SK-N-SH (cell line): ENCODE data around the gene WASF2. TPM values are rescaled to one million over a fixed set of nuclear protein-coding genes. Genes with fewer than 3 reads are reported as not detected.

Experiments
- CTCF ChIA-PET: fragments of 300-600, 350-600 bp; formaldehyde crosslinking; extraction: SDS; loops from one replicate; lab custom pipeline; 2021; lab: Yijun Ruan, JAX
- POLR2A ChIA-PET: fragments of 350-600 bp; sonication (Branson Sonifier 250); formaldehyde crosslinking; extraction: SDS; loops from one replicate; lab custom pipeline; 2020; ENCODE audit warnings: antibody characterized with exemption, inconsistent platforms; lab: Yijun Ruan, JAX
- DNase-seq: peaks from one replicate; pipeline ENCODE4 v3.0.0; 2012
- H2AFZ ChIP-seq: fragments of 200-600 bp; sonication (generic); 2 replicates; pipeline ENCODE4 v1.8.1; 2016; ENCODE audit warnings: antibody characterized with exemption, mild to moderate bottlenecking, low read depth
- H3F3A ChIP-seq: fragments of 200-600 bp; sonication (generic); replicated peaks from 2 replicates; pipeline ENCODE3; 2016; ENCODE audit warnings: antibody characterized with exemption, mild to moderate bottlenecking; ENCODE audit not compliant: insufficient read depth
- H3K27ac ChIP-seq, 2 experiments: fragments of 200-500 bp in 1 of 2; fragments of 200-600 bp in 1 of 2; sonication (Bioruptor generic) in 1 of 2; sonication (generic), shearing (Covaris generic) in 1 of 2; 2 replicates each; pipeline versions ENCODE4 v1.5.1 to v1.6.1; 2014 to 2016; ENCODE audit warnings: low read depth in 2 of 2, inconsistent platforms in 1 of 2, low read length in 1 of 2, mild to moderate bottlenecking in 1 of 2, mixed read lengths in 1 of 2
- H3K27me3 ChIP-seq: fragments of 200-600 bp; sonication (generic), shearing (Covaris generic); 2 replicates; pipeline ENCODE4 v1.6.1; 2016; ENCODE audit warnings: mixed run types; ENCODE audit not compliant: insufficient read depth
- H3K36me3 ChIP-seq, 2 experiments: fragments of 200-500 bp in 1 of 2; fragments of 200-600 bp in 1 of 2; sonication (Bioruptor generic) in 1 of 2; sonication (generic) in 1 of 2; replicated peaks in 1 of 2; 2 replicates each; pipeline versions ENCODE3 to v1.5.1; 2014 to 2016; ENCODE audit warnings: low read length in 1 of 2, mild to moderate bottlenecking in 1 of 2; ENCODE audit not compliant: insufficient read depth in 2 of 2, control insufficient read depth in 1 of 2
- H3K4me1 ChIP-seq, 2 experiments: fragments of 200-500 bp in 1 of 2; fragments of 200-600 bp in 1 of 2; sonication (Bioruptor generic) in 1 of 2; sonication (generic), shearing (Covaris generic) in 1 of 2; 2 replicates each; pipeline versions ENCODE4 v1.5.1 to v1.6.1; 2014 to 2016; ENCODE audit warnings: low read depth in 1 of 2, low read length in 1 of 2, mixed run types in 1 of 2; ENCODE audit not compliant: insufficient read depth in 2 of 2, control insufficient read depth in 1 of 2
- H3K4me2 ChIP-seq: fragments of 200-600 bp; sonication (generic), shearing (Covaris generic); 2 replicates; pipeline ENCODE4 v1.6.1; 2017; ENCODE audit warnings: mixed run types
- H3K4me3 ChIP-seq, 2 experiments: fragments of 200-500 bp in 1 of 2; fragments of 200-600 bp in 1 of 2; sonication (Bioruptor generic) in 1 of 2; sonication (generic), shearing (Covaris generic) in 1 of 2; 2 replicates each; pipeline versions ENCODE4 v1.5.1 to v1.8.1; 2014 to 2016; ENCODE audit warnings: low read depth in 2 of 2, inconsistent platforms in 1 of 2, low read length in 1 of 2, mild to moderate bottlenecking in 1 of 2, mixed read lengths in 1 of 2, moderate library complexity in 1 of 2
- H3K79me2 ChIP-seq: fragments of 200-600 bp; sonication (generic); 2 replicates; pipeline ENCODE4 v1.8.1; 2017; ENCODE audit warnings: mild to moderate bottlenecking; ENCODE audit not compliant: insufficient read depth
- H3K9ac ChIP-seq: fragments of 200-600 bp; sonication (generic); 2 replicates; pipeline ENCODE4 v1.6.1; 2017; ENCODE audit warnings: mixed run types
- H3K9me2 ChIP-seq: fragments of 200-600 bp; sonication (generic); 2 replicates; pipeline ENCODE4 v1.6.1; 2017; ENCODE audit warnings: mixed run types
- H3K9me3 ChIP-seq: fragments of 200-600 bp; sonication (generic); 2 replicates; pipeline ENCODE4 v1.6.1; 2017; ENCODE audit warnings: mixed run types, mild to moderate bottlenecking, moderate library complexity
- H4K20me1 ChIP-seq: fragments of 200-600 bp; sonication (generic); 2 replicates; pipeline ENCODE4 v1.6.1; 2017; ENCODE audit warnings: mild to moderate bottlenecking, mixed run types; ENCODE audit not compliant: insufficient read depth
- CHD2 ChIP-seq: fragments of 150-350 bp; IDR thresholded peaks from 2 replicates; pipeline ENCODE4 v1.6.1; 2018; ENCODE audit warnings: low read length; ENCODE audit not compliant: partially characterized antibody
- ELF1 ChIP-seq: IDR thresholded peaks from 2 replicates; pipeline ENCODE4 v1.4.0; 2012
- EZH2phosphoT487 ChIP-seq: fragments of 200-600 bp; sonication (generic); IDR thresholded peaks from 2 replicates; pipeline ENCODE4 v1.6.1; 2017; ENCODE audit warnings: low read depth, mixed run types, mild to moderate bottlenecking, antibody characterized with exemption, moderate library complexity, borderline replicate concordance
- GABPA ChIP-seq: IDR thresholded peaks from 2 replicates; pipeline ENCODE4 v1.4.0; 2012; ENCODE audit warnings: low read depth, mild to moderate bottlenecking
- GATA2 ChIP-seq: sonication (generic); formaldehyde crosslinking; IDR thresholded peaks from 2 replicates; pipeline ENCODE4 v1.5.0; 2020; ENCODE audit warnings: mild to moderate bottlenecking, missing genetic modification reagents
- MEF2A ChIP-seq: IDR thresholded peaks from 2 replicates; pipeline ENCODE4 v1.4.0; 2012; ENCODE audit warnings: low read depth, borderline replicate concordance
- NFIC ChIP-seq: IDR thresholded peaks from 2 replicates; pipeline ENCODE4 v1.4.0; 2012; ENCODE audit warnings: borderline replicate concordance
- NRF1 ChIP-seq: IDR thresholded peaks from 2 replicates; pipeline ENCODE4 v1.6.1; 2012; ENCODE audit warnings: low read depth, mild to moderate bottlenecking, low read length
- POLR2AphosphoS5 ChIP-seq: IDR thresholded peaks from 2 replicates; pipeline ENCODE4 v1.6.1; 2012; ENCODE audit warnings: low read depth, low read length
- RXRA ChIP-seq: IDR thresholded peaks from 2 replicates; pipeline ENCODE4 v1.4.0; 2012; ENCODE audit warnings: low read depth, mild to moderate bottlenecking, borderline replicate concordance
- YY1 ChIP-seq: IDR thresholded peaks from 2 replicates; pipeline ENCODE4 v1.4.0; 2012; ENCODE audit warnings: low read depth, mild to moderate bottlenecking
- WGBS: methylation state at CpG from one replicate; pipeline ENCODE4 v1.1.6; 2017; ENCODE audit warnings: low lambda C conversion rate; 5-methylcytosine and 5-hydroxymethylcytosine counted together
- polyA plus RNA-seq, 3 experiments: library from polyadenylated mRNA; depleted of rRNA; stranded (reverse); fragments of >200 nt; gene quantifications; 2 replicates each; pipeline ENCODE4 v1.2.3, GENCODE V29; 2012
- TF ChIP-seq, protein P1 (sequence below): IDR thresholded peaks from 2 replicates; pipeline ENCODE4 v1.4.0; 2012; ENCODE audit warnings: low read depth, borderline replicate concordance
- TF ChIP-seq, protein P2 (sequence below): IDR thresholded peaks from 2 replicates; pipeline ENCODE4 v1.4.0; 2012; ENCODE audit warnings: low read depth
- TF ChIP-seq, protein P3 (sequence below): fragments of 200-600 bp; sonication (generic); IDR thresholded peaks from 2 replicates; pipeline ENCODE4 v1.6.1; 2017; ENCODE audit warnings: antibody characterized with exemption, mild to moderate bottlenecking, moderate library complexity

The WASF2 gene
- polyA plus RNA-seq, 1 of the 3 experiments (the other 2 are of a cell fraction), result 27.1 TPM

DNA sequence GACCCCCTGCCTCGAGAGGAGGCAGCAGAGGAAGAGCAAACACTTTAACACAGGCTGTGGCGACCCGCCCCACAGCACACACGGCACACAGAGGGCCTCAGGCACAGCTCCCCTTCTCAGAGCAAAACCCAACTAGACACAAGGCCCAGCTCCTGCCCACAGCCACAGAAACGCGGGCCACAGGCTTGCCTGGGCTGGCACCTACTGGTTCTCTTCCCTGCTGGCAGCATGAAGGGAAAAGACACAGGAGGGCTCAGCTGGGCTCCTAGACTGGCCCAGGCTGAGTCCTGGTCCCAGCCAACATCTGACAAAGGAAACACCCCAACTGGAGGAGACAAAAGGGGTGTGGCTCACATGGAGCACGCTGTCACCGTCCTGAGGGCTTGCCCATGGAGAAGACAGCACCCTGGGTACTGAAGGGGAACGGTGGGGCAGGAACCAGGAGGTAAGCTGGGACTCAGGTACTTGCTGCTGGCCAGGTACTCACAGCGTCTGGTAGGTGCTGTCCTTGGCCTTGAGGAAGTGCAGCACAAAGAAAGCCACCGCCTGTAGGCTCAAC lies 110.3 kb downstream of the WASF2 start:
- TF ChIP-seq ELF1 (no peak), MEF2A (no peak), GATA2 (CRISPR knock-in tag) (no peak), CHD2 (no peak)
- TF ChIP-seq, protein P1, sequence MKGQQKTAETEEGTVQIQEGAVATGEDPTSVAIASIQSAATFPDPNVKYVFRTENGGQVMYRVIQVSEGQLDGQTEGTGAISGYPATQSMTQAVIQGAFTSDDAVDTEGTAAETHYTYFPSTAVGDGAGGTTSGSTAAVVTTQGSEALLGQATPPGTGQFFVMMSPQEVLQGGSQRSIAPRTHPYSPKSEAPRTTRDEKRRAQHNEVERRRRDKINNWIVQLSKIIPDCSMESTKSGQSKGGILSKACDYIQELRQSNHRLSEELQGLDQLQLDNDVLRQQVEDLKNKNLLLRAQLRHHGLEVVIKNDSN, result no peak
- no peak for DNase-seq
- Histone ChIP-seq H3K27ac (no peak overlapping the region), H3K9ac (no peak overlapping the region), H3K79me2 (no peaks in the 10 kb centered on the region), H3K9me3 (no peaks in the 10 kb centered on the region), H3F3A (no peaks in the 10 kb centered on the region), H3K4me2 (no peak overlapping the region), H3K36me3 (no peaks in the 10 kb centered on the region), H4K20me1 (no peaks in the 10 kb centered on the region), H3K9me2 (no peaks in the 10 kb centered on the region), H2AFZ (no peak overlapping the region), H3K27me3 (no peaks in the 10 kb centered on the region), H3K4me3 (no peak overlapping the region), H3K4me1 (peaks cover 0 to 10% of the 10 kb centered on the region in 2 experiments; a peak in 1 of 4 replicates)
- POLR2A ChIA-PET, result interaction anchor here (0.6 to 1.1 kb wide), 2 partner anchors 14 to 122 kb away, joined by 3 read pairs; no protein-coding TSS in a partner anchor
- CTCF ChIA-PET, result interaction anchor here (1.0 to 13.1 kb wide), 8 partner anchors 9 to 229 kb away, joined by 4 to 154 read pairs (median 10); partner anchors contain the start of gene MAP3K6
- 90% methylated on average over 4 of the region's 11 CpGs for WGBS

DNA sequence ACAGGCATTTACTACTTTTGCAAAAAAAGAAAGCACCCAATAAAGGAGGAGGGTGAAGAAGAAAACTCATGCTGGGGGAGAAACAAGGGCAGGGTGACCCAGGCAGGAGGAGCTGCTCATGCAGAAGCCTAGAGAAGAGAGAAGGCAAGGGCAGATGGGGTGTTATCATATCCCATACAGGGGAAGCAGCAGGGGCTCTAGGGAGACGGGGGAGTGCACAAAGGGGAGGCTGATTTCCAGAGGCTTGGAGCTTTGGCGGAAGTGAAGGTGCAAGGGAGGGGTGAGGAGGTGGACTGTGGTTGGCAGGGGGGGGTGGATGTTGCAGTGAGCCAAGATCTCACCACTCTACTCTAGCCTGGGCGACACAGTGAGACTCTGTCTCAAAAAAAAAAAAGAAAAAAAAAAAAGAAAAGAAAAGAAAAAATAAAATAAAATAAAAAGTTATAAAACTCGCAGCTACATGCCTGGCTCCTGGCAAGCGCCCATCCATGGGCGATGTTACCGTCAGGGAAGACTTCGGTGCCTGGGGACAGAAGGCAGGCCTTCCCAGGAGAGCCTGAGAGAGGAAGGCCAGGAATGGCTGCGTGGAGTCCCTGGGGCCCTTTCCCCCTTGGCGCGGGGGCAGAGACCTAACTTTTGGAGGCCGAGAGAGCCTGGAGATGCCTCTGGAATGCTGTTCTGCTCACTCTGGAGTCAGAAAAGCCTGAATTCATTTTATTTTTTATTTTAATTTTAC lies 112.0 kb downstream of the WASF2 start:
- ChIA-PET CTCF (interaction anchor here (0.6 to 13.1 kb wide), 11 partner anchors 9 to 333 kb away, joined by 3 to 154 read pairs (median 5); partner anchors contain the start of gene MAP3K6), POLR2A (no interaction called here)
- Histone ChIP-seq H3K27ac (no peak overlapping the region), H3F3A (no peaks in the 10 kb centered on the region), H3K27me3 (no peaks in the 10 kb centered on the region), H3K36me3 (no peaks in the 10 kb centered on the region), H3K4me1 (peaks cover 0 to 10% of the 10 kb centered on the region in 2 experiments; a peak in 1 of 4 replicates), H3K9me2 (no peaks in the 10 kb centered on the region), H3K9me3 (no peaks in the 10 kb centered on the region), H2AFZ (no peak overlapping the region), H4K20me1 (no peaks in the 10 kb centered on the region), H3K4me2 (no peak overlapping the region), H3K79me2 (no peaks in the 10 kb centered on the region), H3K9ac (no peak overlapping the region), H3K4me3 (no peak overlapping the region)
- TF ChIP-seq POLR2AphosphoS5, result no peak
- TF ChIP-seq NFIC, result no peak
- WGBS, result 92% methylated on average over 12 of the region's 12 CpGs
- no peak for DNase-seq

DNA sequence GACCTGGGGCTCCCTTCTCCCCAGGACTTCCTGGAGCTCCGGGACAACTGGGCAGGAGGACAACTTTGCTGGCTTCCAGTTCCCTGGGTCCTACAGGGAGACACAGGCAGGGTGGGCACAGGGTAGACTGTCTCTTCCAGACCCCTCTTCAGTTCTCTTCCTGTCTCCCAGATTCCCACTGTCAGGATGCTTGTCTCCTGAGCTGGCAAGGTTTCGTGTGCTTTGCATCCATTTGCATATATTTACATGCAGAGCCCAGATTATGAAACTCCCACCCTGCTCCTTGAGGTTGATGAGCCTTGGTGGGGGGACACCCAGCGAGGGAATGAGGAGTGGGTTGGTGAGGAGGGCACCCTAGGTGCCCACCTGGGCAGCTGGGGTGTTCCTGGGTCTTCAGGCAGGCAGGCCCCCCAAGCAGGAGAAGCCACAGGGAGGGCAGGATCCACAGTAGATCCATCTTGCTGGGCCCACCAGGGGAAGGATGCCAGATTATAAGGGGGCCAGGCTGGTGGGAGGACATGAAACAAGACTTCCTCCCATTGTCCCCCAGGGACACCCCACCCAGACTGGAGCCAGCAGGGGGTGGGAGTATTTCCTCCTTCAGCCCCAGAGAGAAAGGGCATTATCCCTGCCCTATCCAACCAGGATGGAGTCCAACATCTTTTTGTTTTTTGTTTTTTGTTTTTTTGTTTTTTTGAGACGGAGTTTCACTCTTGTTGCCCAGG lies 115.4 kb downstream of the WASF2 start, which contains the start of gene FCN3:
Gene FCN3 (minus strand): TSS at position 463 of the 725 bp plus-strand sequence. CDS start 6 bp downstream, at position 457.
- POLR2A ChIA-PET, result no interaction called here
- WGBS, result 56% methylated on average over 4 of the region's 4 CpGs

More for the DNA sequence above, 115.4 kb downstream of the WASF2 start, which contains the start of gene FCN3:
- Histone ChIP-seq H3K4me1 (no peaks in the 10 kb centered on the region), H3F3A (no peaks in the 10 kb centered on the region), H3K9me3 (no peaks in the 10 kb centered on the region), H3K27me3 (no peaks in the 10 kb centered on the region), H3K9ac (no peak within 1 kb of the TSS), H3K4me2 (no peak within 1 kb of the TSS), H4K20me1 (no peaks in the 10 kb centered on the region), H2AFZ (no peak within 1 kb of the TSS), H3K9me2 (no peaks in the 10 kb centered on the region), H3K79me2 (no peaks in the 10 kb centered on the region), H3K4me3 (no peak within 1 kb of the TSS), H3K27ac (no peak within 1 kb of the TSS), H3K36me3 (no peaks in the 10 kb centered on the region)
- TF ChIP-seq, protein P2, sequence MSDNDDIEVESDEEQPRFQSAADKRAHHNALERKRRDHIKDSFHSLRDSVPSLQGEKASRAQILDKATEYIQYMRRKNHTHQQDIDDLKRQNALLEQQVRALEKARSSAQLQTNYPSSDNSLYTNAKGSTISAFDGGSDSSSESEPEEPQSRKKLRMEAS, result no peak
- TF ChIP-seq MEF2A (no peak), EZH2phosphoT487 (no peak), NRF1 (no peak), RXRA (no peak), YY1 (no peak), GABPA (no peak)
- TF ChIP-seq, protein P3, sequence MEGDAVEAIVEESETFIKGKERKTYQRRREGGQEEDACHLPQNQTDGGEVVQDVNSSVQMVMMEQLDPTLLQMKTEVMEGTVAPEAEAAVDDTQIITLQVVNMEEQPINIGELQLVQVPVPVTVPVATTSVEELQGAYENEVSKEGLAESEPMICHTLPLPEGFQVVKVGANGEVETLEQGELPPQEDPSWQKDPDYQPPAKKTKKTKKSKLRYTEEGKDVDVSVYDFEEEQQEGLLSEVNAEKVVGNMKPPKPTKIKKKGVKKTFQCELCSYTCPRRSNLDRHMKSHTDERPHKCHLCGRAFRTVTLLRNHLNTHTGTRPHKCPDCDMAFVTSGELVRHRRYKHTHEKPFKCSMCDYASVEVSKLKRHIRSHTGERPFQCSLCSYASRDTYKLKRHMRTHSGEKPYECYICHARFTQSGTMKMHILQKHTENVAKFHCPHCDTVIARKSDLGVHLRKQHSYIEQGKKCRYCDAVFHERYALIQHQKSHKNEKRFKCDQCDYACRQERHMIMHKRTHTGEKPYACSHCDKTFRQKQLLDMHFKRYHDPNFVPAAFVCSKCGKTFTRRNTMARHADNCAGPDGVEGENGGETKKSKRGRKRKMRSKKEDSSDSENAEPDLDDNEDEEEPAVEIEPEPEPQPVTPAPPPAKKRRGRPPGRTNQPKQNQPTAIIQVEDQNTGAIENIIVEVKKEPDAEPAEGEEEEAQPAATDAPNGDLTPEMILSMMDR, result no peak
- TF ChIP-seq, protein P1, result no peak
- DNase-seq, result no peak
- CTCF ChIA-PET, result interaction anchor here (0.6 to 2.0 kb wide), 5 partner anchors 8 to 74 kb away, joined by 3 to 7 read pairs (median 4); no protein-coding TSS in a partner anchor
